SK-N-SH treated with all-trans-retinoic acid at 6 μM for 48 hours (cell line): ENCODE results near the gene JDP2.

Source experiments
- GLIS3 ChIP-seq: fragments of 250-450 bp; sonication (Bioruptor Pico); IDR thresholded peaks from 2 replicates; pipeline ENCODE4 v1.5.0; 2020; ENCODE audit warnings: mild to moderate bottlenecking, moderate library complexity
- OSR1 ChIP-seq: fragments of 250-450 bp; sonication (Bioruptor Pico); IDR thresholded peaks from 2 replicates; pipeline ENCODE4 v1.8.0; 2022; ENCODE audit warnings: moderate library complexity, mild to moderate bottlenecking, inconsistent platforms
- PPARA ChIP-seq: fragments of 250-450 bp; sonication (Bioruptor Pico); IDR thresholded peaks from 2 replicates; pipeline ENCODE4 v1.5.0; 2020; ENCODE audit warnings: mild to moderate bottlenecking, borderline replicate concordance
- RARB ChIP-seq: fragments of 250-450 bp; sonication (Bioruptor Pico); IDR thresholded peaks from 2 replicates; pipeline ENCODE4 v1.8.0; 2021; ENCODE audit warnings: mild to moderate bottlenecking, moderate library complexity
- SNAI2 ChIP-seq: fragments of 250-450 bp; sonication (Bioruptor Pico); IDR thresholded peaks from 2 replicates; pipeline ENCODE4 v1.5.0; 2020; ENCODE audit warnings: mild to moderate bottlenecking, moderate library complexity
- TCF4 ChIP-seq: fragments of 250-450 bp; sonication (Bioruptor Pico); IDR thresholded peaks from 2 replicates; pipeline ENCODE4 v1.8.0; 2021; ENCODE audit warnings: mild to moderate bottlenecking, moderate library complexity, borderline replicate concordance
- ZC3H10 ChIP-seq: fragments of 250-450 bp; sonication (Bioruptor Pico); IDR thresholded peaks from 2 replicates; pipeline ENCODE4 v1.5.1; 2021; ENCODE audit warnings: mild to moderate bottlenecking, moderate library complexity
- ZFP3 ChIP-seq: fragments of 250-450 bp; sonication (Bioruptor Pico); IDR thresholded peaks from 2 replicates; pipeline ENCODE4 v1.5.0; 2020; ENCODE audit warnings: mild to moderate bottlenecking, moderate library complexity
- ZFP30 ChIP-seq: fragments of 450-650 bp; formaldehyde crosslinking; IDR thresholded peaks from 2 replicates; pipeline ENCODE4 v1.5.0; 2022; ENCODE audit warnings: mild to moderate bottlenecking, moderate library complexity
- ZNF8 ChIP-seq: fragments of 450-650 bp; formaldehyde crosslinking; IDR thresholded peaks from 2 replicates; pipeline ENCODE4 v1.5.0; 2020; ENCODE audit warnings: mild to moderate bottlenecking, moderate library complexity
- TF ChIP-seq, protein P1 (sequence below): fragments of 250-450 bp; sonication (Bioruptor Pico); IDR thresholded peaks from 2 replicates; pipeline ENCODE4 v1.8.0; 2020; ENCODE audit warnings: mild to moderate bottlenecking, moderate library complexity, borderline replicate concordance
- TF ChIP-seq, protein P2 (sequence below): fragments of 250-450 bp; sonication (Bioruptor Pico); IDR thresholded peaks from 2 replicates; pipeline ENCODE4 v1.5.1; 2020; ENCODE audit warnings: low read depth, mild to moderate bottlenecking, moderate library complexity

DNA sequence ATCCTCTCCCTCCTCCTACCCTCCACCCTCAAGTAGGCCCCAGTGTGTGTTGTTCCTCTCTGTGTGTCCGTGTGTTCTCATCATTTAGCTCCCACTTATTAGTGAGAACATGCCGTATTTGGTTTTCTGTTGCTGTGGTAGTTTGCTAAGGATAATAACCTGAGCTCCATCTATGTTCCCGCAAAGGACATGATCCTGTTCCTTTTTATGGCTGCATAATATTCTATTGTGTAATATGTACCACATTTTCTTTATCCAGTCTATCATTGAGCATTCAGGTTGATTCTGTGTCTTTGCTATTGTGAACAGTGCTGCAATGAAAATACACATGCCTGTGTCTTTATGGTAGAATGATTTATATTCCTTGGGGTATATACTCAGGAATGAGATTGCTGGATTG, 30.5 kb downstream of the JDP2 start:
- TF ChIP-seq ZFP3 = no peak
- no peak for TF ChIP-seq ZC3H10
- TF ChIP-seq ZFP30 = no peak
- no peak for TF ChIP-seq TCF4
- TF ChIP-seq, protein P1, sequence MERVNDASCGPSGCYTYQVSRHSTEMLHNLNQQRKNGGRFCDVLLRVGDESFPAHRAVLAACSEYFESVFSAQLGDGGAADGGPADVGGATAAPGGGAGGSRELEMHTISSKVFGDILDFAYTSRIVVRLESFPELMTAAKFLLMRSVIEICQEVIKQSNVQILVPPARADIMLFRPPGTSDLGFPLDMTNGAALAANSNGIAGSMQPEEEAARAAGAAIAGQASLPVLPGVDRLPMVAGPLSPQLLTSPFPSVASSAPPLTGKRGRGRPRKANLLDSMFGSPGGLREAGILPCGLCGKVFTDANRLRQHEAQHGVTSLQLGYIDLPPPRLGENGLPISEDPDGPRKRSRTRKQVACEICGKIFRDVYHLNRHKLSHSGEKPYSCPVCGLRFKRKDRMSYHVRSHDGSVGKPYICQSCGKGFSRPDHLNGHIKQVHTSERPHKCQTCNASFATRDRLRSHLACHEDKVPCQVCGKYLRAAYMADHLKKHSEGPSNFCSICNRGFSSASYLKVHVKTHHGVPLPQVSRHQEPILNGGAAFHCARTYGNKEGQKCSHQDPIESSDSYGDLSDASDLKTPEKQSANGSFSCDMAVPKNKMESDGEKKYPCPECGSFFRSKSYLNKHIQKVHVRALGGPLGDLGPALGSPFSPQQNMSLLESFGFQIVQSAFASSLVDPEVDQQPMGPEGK (CRISPR knock-in tag) = no peak
- TF ChIP-seq OSR1 = no peak
- TF ChIP-seq PPARA (CRISPR knock-in tag) = no peak
- no peak for TF ChIP-seq RARB (CRISPR knock-in tag)
- TF ChIP-seq, protein P2, sequence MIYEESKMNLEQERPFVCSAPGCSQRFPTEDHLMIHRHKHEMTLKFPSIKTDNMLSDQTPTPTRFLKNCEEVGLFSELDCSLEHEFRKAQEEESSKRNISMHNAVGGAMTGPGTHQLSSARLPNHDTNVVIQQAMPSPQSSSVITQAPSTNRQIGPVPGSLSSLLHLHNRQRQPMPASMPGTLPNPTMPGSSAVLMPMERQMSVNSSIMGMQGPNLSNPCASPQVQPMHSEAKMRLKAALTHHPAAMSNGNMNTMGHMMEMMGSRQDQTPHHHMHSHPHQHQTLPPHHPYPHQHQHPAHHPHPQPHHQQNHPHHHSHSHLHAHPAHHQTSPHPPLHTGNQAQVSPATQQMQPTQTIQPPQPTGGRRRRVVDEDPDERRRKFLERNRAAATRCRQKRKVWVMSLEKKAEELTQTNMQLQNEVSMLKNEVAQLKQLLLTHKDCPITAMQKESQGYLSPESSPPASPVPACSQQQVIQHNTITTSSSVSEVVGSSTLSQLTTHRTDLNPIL (CRISPR knock-in tag) = no peak
- no peak for TF ChIP-seq ZNF8
- no peak for TF ChIP-seq SNAI2
- no peak for TF ChIP-seq GLIS3
